HG03103 (cell line): Measurements from ENCODE around the gene LRRC8C.
A peak's percentile ranks its signal among the peaks of the same experiment; 100 is the strongest.

ENCODE experiments used
- ATAC-seq: cut with Tn5 transposase; IDR thresholded peaks from one replicate; pipeline ENCODE4 v1.9.1; 2021; ENCODE audit warnings: low read depth; ENCODE audit not compliant: unreplicated experiment

The LRRC8C gene

GRCh38 chr1:89633248-89633799 is 404 bp downstream of the LRRC8C start:
- peak; percentile 46 for ATAC-seq

- ATAC-seq: no peak
Measured at GRCh38 chr1:89633800-89634625, 1.1 kb downstream of the LRRC8C start.

DNA sequence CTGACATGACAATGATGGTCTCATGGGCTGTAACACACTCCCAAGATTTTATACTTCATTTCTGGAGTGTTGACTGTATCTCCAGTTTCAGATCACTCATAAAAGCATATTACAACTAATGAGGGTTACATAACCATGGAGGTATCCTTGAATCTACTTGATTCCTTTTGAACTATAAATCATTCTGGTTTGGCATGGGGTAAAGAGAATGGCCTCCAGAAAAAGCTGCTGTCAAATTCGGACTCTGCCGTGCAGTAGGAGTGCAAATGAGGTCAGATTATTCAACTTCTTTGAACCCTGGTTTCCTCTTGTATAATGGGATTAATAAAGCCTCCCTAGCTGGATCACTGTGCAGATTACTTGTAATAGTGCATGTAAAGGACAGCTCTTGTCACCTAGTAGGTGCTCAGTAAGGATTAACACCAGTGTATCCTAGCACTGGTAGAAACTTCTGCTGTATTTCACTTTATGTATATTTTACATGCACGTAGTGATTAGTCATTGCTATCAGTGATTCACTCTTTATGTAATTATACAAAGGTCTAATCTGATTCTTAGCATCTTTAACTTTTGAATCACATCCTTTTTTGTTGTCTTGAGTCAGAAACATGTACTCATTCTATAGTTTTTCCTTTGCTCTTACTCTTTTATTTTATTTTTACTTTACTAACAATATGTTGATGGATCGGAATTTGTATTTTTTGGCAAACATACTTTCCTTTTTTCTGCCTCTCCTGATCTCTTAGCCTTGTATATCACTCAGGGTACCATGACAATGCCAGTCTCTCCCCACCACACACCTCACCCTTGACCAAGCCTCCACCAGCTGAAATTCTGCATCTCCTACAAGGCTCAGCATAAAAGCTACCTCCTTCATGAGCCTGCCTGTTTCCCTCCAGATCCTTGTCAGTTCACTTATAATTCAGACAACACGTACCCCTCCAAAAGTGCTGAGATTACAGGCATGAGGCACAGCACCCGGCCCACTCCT is 3.2 kb downstream of the LRRC8C start:
- no peak for ATAC-seq

GRCh38 chr1:89637496-89637895 is 4.6 kb downstream of the LRRC8C start:
- ATAC-seq: no peak

DNA sequence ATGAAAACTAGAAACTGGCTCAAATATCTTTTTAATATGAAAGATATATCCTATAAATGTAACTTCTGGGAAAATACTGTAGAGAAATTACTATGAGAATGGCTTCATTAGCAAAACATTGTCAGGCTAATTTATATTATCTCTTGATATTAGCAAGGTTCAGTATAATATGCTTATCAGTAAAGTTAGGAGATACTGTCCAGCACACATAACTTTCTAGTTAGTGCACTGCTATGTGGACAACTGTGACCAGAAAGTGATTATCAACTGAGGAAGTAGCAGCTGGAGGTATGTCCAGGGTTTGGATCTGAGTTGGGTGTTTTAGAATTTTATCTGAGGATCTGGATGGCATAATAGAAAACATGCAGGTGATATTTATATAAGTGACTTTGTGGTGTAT is 7.5 kb downstream of the LRRC8C start:
- ATAC-seq: no peak

- ATAC-seq: no peak
Measured at GRCh38 chr1:89641781-89642180, 8.9 kb downstream of the LRRC8C start.

DNA sequence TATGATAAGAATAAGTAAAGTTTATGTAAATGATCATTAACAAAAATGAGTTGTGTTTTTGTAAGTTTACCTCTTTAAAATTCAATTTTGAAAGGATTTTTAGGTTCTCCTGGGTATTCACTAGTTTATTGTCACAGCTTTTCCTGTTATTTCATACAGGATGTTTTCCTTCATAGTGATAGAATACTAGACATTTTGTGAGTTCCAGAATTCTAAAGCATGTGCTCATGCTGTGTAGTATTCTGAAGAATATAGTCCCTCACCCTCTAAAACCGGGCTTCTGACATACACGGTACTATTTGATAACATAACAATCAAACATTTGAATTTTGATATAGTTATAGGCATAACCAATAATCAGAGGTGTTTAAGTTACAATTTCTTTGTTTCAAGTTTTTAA is 10.7 kb downstream of the LRRC8C start:
- ATAC-seq: no peak

- ATAC-seq: no peak
Measured at GRCh38 chr1:89644119-89644814, 11.3 kb downstream of the LRRC8C start.

DNA sequence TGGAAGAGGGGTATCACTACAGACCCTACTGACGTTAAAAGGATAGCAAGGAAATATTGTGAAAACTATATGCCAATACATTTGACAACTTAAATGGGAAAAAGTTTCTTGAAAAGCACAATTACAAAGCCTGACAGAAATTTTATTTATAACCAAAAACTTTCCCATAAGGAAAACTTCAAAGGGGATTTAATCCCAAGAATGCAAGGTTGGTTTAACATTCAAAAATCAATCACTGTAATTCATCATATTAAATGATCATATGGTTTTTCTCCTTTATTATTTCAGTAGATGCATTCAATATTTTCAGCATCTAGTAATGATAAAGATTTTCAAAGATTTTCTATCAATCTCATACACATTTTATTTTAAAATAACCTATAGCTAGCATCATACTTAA is 13.3 kb downstream of the LRRC8C start:
- no peak for ATAC-seq

- no peak for ATAC-seq
Measured at GRCh38 chr1:89649783-89650182, 16.9 kb downstream of the LRRC8C start.

- no peak for ATAC-seq
Measured at GRCh38 chr1:89652373-89652772, 19.5 kb downstream of the LRRC8C start.

DNA sequence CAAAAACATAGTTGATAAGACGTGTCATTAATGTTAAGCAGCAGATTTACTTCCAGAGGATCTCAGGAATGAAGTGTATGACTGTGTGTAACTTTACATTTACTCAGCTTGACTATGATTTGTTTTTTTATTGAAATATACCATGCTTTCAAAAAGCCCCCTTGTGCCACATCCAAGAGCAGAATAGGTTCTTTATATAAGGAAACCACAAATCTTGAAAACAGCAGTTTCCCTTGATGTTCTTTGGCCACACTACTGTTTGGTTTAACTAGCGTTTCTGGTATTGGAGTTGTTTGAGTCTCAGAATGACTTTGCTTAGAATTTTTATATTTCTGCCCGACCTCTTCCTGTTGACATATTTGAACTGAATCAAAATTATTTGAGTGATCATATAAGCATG is 25.0 kb downstream of the LRRC8C start:
- ATAC-seq: peak; percentile 65

GRCh38 chr1:89659322-89660081 is 26.6 kb downstream of the LRRC8C start:
- no peak for ATAC-seq

DNA sequence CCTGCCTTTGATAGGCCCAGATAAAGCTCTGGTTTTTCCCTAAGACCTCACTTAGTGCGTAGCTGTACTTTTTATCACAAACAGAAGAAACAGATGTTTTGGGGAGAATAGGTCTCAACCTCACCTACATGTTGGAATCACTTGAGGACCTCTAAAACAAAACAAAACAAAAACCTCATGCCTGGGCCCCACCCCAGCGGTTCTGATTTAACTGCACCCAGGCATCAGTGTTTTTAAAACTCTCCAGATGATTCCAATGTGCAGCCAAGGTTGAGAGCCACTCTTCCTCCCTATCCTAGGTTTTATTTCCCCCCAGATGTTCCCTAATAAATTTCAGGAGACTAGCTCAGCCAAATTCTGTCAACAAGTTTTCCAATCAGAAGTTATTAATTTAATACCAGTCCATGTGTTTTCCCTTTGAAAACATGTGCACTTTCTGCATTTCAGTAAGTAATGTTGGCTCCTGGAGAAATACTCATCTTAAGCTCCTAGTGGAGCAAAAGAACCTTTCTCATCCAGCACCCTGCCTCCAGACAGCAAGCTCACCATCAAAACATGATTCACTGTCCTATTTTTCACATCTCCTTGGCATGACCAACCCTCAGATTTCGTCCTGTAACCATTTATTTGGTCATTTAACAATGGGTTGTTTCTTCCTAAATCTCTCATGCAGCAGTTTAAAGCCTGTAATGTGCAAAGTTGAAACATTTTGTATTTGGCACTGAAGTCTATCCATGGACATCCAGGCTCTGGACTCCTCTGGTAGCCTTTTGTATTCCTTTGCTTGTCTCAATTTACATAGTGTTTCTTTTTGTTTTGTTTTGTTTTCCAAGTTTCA is 27.5 kb downstream of the LRRC8C start:
- ATAC-seq: no peak

DNA sequence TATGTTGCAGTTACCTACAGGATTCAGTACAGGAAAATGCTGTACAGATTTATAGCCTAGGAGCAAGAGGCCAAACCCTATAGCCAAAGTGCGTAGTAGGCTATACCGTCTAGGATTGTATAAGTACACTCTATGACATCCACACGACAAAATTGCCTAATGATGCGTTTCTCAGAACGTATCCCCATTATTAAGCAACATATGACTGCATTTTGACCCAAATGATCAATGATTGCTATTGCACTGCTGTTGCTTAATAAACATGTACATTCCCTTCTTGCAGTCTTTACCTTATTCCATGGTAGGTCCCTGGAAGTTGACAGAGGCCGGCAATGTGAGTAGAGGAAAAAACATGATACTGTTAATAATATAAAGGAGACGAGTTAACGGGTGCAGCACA is 33.0 kb downstream of the LRRC8C start:
- ATAC-seq: no peak

GRCh38 chr1:89666640-89667039 is 33.7 kb downstream of the LRRC8C start:
- no peak for ATAC-seq

GRCh38 chr1:89667691-89668090 is 34.8 kb downstream of the LRRC8C start:
- ATAC-seq: no peak

- no peak for ATAC-seq
Measured at GRCh38 chr1:89668961-89669360, 36.0 kb downstream of the LRRC8C start.

DNA sequence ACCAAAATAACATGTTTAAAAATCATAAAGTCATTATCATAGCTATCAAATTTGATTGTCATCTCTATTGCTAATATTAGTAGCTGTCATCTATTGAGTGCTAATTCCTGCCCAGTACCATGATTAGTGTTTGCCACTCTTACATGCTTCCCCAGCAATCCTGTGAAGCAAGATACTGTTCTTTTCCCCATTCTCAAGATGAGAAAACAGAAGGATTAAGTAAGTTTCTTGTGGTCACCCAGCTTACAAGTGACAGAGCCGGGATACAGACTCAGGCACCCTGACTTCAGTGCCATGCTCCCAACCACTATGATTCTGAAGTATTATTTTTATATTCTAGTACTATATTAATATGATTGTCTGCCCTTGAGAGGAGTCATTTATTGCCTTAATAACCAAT is 36.5 kb downstream of the LRRC8C start:
- no peak for ATAC-seq
